CD4-positive, alpha-beta T cell treated with Interleukin-4 for 1 hour (primary cell): Measurements from ENCODE around the gene EEPD1.
"Not testable (repeated sequence)": the region's sequence is repeated elsewhere in the genome, so short reads cannot be mapped to it uniquely, and the experiment has no call there.

Experiments
- DNase-seq, 2 donors: peaks; one replicate each; pipeline ENCODE4 v3.0.0-alpha.2; 2020 to 2022

The EEPD1 gene

GRCh38 chr7:36152756-36153570 is at the start of gene EEPD1:
EEPD1 (plus strand) TSS chr7:36153254; CDS start chr7:36154325, 1,071 bp downstream.
- DNase-seq, result peak; percentile 100

- no peak for DNase-seq
These were observed 49.1 kb upstream of the EEPD1 start for GRCh38 chr7:36103837-36104561.

GRCh38 chr7:36106972-36107908 is 45.8 kb upstream of the EEPD1 start:
- DNase-seq, result not testable (repeated sequence)

- no peak for DNase-seq
These were observed 45.0 kb upstream of the EEPD1 start for GRCh38 chr7:36107926-36108631.

GRCh38 chr7:36109013-36109627 is 43.9 kb upstream of the EEPD1 start:
- no peak for DNase-seq

- no peak for DNase-seq
These were observed 42.5 kb upstream of the EEPD1 start for GRCh38 chr7:36110584-36110983.

GRCh38 chr7:36112969-36113368 is 40.1 kb upstream of the EEPD1 start:
- DNase-seq, result no peak

GRCh38 chr7:36114355-36114754 is 38.7 kb upstream of the EEPD1 start:
- no peak for DNase-seq

GRCh38 chr7:36115448-36116321 is 37.4 kb upstream of the EEPD1 start:
- DNase-seq, result peak; percentile 21 to 60

GRCh38 chr7:36116347-36117202 is 36.5 kb upstream of the EEPD1 start:
- DNase-seq, result peak in 1 of 2 donors; percentile 31

GRCh38 chr7:36117203-36117840 is 35.7 kb upstream of the EEPD1 start:
- no peak for DNase-seq

GRCh38 chr7:36118344-36118743 is 34.7 kb upstream of the EEPD1 start:
- no peak for DNase-seq

GRCh38 chr7:36119005-36119706 is 33.9 kb upstream of the EEPD1 start:
- DNase-seq, result peak; percentile 23 to 34

- peak in 1 of 2 donors; percentile 16 for DNase-seq
These were observed 32.9 kb upstream of the EEPD1 start for GRCh38 chr7:36119983-36120646.

- not testable (repeated sequence) for DNase-seq
These were observed 27.4 kb upstream of the EEPD1 start for GRCh38 chr7:36125630-36126029.

- DNase-seq, result no peak
These were observed 25.8 kb upstream of the EEPD1 start for GRCh38 chr7:36127075-36127740.

GRCh38 chr7:36128448-36129047 is 24.5 kb upstream of the EEPD1 start:
- peak in 1 of 2 donors; percentile 11 for DNase-seq
